ENCODE measurements around the gene FAM120B. TPM values are rescaled to one million over a fixed set of nuclear protein-coding genes. Genes with fewer than 3 reads are reported as not detected.

FAM120B gene
- total and polyA plus RNA-seq, 2 of the 4 experiments (the other 2 are of a cell fraction) = 15.3 to 28.0 TPM

DNA sequence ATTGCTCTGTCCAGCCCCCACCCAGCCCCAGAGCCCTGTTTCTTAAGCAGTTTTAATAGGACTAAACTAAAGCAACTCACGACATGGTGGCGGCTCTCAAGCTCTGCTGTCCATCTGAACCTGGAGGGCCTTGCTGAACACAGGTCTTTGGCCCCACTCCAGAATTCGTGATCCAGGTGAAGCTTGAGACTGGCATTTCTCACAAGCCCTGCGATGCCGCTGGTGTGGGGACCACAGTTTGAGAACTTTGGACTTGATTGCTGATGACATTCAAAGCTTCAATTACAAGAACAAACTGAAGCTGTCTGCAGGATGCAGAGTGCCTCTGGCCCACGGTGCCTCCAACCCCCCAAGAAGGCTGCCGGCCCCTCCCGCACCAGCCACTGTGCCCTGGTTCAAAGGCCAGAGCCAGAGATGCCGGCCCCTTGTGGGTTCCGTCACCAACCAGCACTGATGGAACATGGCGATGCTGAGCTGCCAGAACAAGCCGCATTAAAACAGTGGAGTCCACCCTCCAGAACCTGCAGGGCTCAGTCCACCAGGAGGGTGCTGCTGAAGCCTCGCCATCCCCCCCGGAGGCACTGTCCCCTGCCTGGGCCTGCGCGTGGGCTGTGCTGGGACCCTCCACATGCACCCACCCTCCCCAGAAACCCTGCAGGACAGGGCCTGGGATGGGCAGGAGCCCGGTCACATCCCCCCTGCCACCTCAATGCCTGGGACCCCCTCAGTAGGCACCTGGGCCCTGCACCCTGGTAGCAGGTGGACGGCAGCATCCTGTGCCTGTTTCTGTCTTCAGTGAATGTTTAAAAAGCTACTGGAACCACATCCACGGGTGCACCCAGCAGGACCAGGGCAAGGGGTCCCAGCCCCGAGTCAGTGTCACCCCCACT lies 145.4 kb downstream of the FAM120B start (continued):
- TF ChIP-seq MXI1 (IDR thresholded peaks at IDR 0.05; ENCODE audit: borderline replicate concordance, low read depth, low read length) = no peak
- TF ChIP-seq, protein P1, sequence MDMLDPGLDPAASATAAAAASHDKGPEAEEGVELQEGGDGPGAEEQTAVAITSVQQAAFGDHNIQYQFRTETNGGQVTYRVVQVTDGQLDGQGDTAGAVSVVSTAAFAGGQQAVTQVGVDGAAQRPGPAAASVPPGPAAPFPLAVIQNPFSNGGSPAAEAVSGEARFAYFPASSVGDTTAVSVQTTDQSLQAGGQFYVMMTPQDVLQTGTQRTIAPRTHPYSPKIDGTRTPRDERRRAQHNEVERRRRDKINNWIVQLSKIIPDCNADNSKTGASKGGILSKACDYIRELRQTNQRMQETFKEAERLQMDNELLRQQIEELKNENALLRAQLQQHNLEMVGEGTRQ (IDR thresholded peaks at IDR 0.05; ENCODE audit: low read depth, low read length) = no peak
